ENCODE data around the gene GPR156. TPM values are rescaled to one million over a fixed set of nuclear protein-coding genes. Genes with fewer than 3 reads are reported as not detected.

The GPR156 gene
- total and polyA plus RNA-seq, 9 of the 15 experiments (the other 6 are each of a cell fraction or from before 2014, with no cell fraction given) = 0.07 to 0.14 (median 0.12) TPM; not detected in 5

DNA sequence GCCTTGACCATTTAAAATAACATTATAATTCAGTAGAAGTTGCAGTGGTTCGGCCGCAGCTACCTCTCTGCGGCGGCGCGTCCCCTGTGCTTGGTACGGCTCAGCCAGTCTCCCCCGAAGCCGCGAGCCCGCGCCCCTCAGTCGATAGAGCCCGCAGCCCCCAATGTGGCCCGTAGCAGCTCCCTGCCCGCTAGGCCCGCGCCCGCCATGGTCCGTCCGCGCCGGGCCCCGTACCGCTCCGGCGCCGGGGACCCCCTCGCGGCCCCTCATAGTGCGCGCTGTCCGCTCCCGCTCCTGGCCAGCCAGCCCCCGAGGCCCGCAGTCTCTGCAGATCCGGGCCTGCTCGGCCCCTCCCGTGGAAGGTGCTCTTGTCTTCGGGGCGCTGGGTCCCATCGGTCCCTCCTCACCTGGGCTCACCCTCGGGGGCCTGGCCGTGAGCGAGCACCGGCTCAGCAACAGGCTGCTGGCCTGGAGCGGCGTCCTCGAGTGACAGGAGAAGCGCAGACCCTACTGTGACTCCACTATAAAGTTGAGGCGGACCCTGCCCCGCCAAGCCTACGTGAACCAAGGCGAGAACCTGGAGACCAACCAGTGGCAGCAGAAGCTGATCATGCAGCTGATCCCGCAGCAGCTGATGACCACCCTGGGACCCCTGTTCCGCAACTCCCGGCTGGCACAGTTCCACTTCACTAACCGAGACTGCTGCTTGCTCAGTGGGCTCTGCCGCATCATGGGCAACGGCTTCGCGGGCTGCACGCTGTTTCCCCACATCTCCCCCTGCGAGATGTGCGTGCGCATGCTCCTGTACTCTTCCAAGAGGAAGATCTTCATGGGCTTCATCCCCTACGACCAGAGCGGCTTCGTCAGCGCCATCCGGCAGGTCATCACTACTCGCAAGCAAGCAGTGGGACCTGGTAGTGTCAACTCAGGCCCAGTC lies 21.8 kb upstream of the GPR156 start:
- no TSS peak for BruUV-seq (replicated peaks)
- Histone ChIP-seq H3K4me2 (ENCODE audit: insufficient read depth, low read length) (no peak overlapping the region), H3K9me3 (replicated peaks; ENCODE audit: control insufficient read depth, insufficient read depth, low read depth, low read length) (no peaks in the 10 kb centered on the region), H4K20me1 (replicated peaks; ENCODE audit: control insufficient read depth, insufficient read depth, low read length) (no peaks in the 10 kb centered on the region), H3K79me2 (ENCODE audit: control insufficient read depth, insufficient read depth, low read length) (no peaks in the 10 kb centered on the region), H3K9me1 (ENCODE audit: control insufficient read depth, insufficient read depth, low read length) (no peaks in the 10 kb centered on the region), H3K27me3 (ENCODE audit: control insufficient read depth in 2 of 2, insufficient read depth in 2 of 2, low read length in 2 of 2) (no peaks in the 10 kb centered on the region), H3K4me3 (no peak overlapping the region), H3K27ac (ENCODE audit: extremely low read depth, low read depth, low read length) (no peak overlapping the region), H3K36me3 (ENCODE audit: control insufficient read depth, insufficient read depth, low read length) (no peaks in the 10 kb centered on the region), H3K4me1 (replicated peaks in 1 of 2; ENCODE audit: control insufficient read depth in 2 of 2, insufficient read depth in 2 of 2, low read length in 2 of 2) (no peaks in the 10 kb centered on the region), H3K9ac (ENCODE audit: insufficient read depth in 1 of 2, low read depth in 2 of 2, low read length in 2 of 2) (no peak overlapping the region), H2AFZ (ENCODE audit: low read depth, low read length) (no peak overlapping the region)
- FAIRE-seq (no peak), ATAC-seq (no peak), DNase-seq (ENCODE audit: extremely low read depth in 1 of 4, low spot score in 3 of 4) (no peak)
- intact Hi-C loops (cut with micrococcal nuclease) = no loop called here
- ChIA-PET CTCF (ENCODE audit: low intra/inter-chr PET ratio) (no interaction called here), POLR2A (no interaction called here)
- WGBS (ENCODE audit: insufficient coverage, low coverage, missing lambda C conversion rate) = 73% methylated on average over 20 of the region's 72 CpGs
- in situ Hi-C loops (cut with MboI) = no loop called here
- TF ChIP-seq SRSF9 (IDR thresholded peaks at IDR 0.05; ENCODE audit: borderline replicate concordance, low read depth, low read length) (no peak), C11orf30 (IDR thresholded peaks at IDR 0.05; ENCODE audit: low read depth) (no peak), JUND (IDR thresholded peaks at IDR 0.05; ENCODE audit: borderline replicate concordance, low read depth, low read length) (no peak), JUND (tag; IDR thresholded peaks at IDR 0.05; ENCODE audit: borderline replicate concordance, low read depth, low read length) (no peak)
- TF ChIP-seq, protein P1, sequence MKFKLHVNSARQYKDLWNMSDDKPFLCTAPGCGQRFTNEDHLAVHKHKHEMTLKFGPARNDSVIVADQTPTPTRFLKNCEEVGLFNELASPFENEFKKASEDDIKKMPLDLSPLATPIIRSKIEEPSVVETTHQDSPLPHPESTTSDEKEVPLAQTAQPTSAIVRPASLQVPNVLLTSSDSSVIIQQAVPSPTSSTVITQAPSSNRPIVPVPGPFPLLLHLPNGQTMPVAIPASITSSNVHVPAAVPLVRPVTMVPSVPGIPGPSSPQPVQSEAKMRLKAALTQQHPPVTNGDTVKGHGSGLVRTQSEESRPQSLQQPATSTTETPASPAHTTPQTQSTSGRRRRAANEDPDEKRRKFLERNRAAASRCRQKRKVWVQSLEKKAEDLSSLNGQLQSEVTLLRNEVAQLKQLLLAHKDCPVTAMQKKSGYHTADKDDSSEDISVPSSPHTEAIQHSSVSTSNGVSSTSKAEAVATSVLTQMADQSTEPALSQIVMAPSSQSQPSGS (CRISPR knock-in tag; IDR thresholded peaks at IDR 0.05) = no peak

Data from K562 (cell line).